Effector memory CD4-positive, alpha-beta T cell (primary cell): ENCODE measurements around the gene PCGF1.

Experiments
- DNase-seq, 3 donors: peaks; one replicate each; pipeline ENCODE4 v3.0.0-alpha.2; 2020
- H3K27ac ChIP-seq: 2 replicates; pipeline ENCODE4 v1.7.0; 2013; ENCODE audit warnings: mild to moderate bottlenecking, low read length, moderate library complexity; ENCODE audit not compliant: insufficient read depth, poor library complexity, severe bottlenecking
- H3K27me3 ChIP-seq: replicated peaks from 2 replicates; pipeline ENCODE4 v1.7.0; 2013; ENCODE audit warnings: mild to moderate bottlenecking, low read length; ENCODE audit not compliant: insufficient read depth, control insufficient read depth, poor library complexity, severe bottlenecking
- H3K36me3 ChIP-seq: 2 replicates; pipeline ENCODE4 v1.7.0; 2013; ENCODE audit warnings: mild to moderate bottlenecking, low read length, moderate library complexity; ENCODE audit not compliant: control insufficient read depth, insufficient read depth
- H3K4me1 ChIP-seq: 2 replicates; pipeline ENCODE4 v1.7.0; 2013; ENCODE audit warnings: low read length, mild to moderate bottlenecking; ENCODE audit not compliant: control insufficient read depth, insufficient read depth, poor library complexity, severe bottlenecking
- H3K4me3 ChIP-seq: 2 replicates; pipeline ENCODE4 v1.7.0; 2013; ENCODE audit warnings: low read length, low read depth, mild to moderate bottlenecking; ENCODE audit not compliant: insufficient read depth, poor library complexity, severe bottlenecking
- H3K9me3 ChIP-seq: 2 replicates; pipeline ENCODE4 v1.7.0; 2013; ENCODE audit warnings: mild to moderate bottlenecking, low read length, moderate library complexity; ENCODE audit not compliant: control insufficient read depth

Gene PCGF1

GRCh38 chr2:74458132-74458937 lies 49.2 kb downstream of the PCGF1 start, which contains the start of gene WBP1:
Gene WBP1, plus strand, starts transcription at chr2:74458438. Its CDS starts 165 bp downstream, at chr2:74458603.
- Histone ChIP-seq H3K36me3 (peaks cover 15% of the 10 kb centered on the region), H3K9me3 (no peaks in the 10 kb centered on the region), H3K4me1 (peaks cover 23% of the 10 kb centered on the region), H3K4me3 (peak within 1 kb of the TSS; percentile 69), H3K27ac (peak within 1 kb of the TSS; percentile 99), H3K27me3 (no peaks in the 10 kb centered on the region)
- DNase-seq = peak; percentile 98 to 100 (median 100)

GRCh38 chr2:74457549-74458131 lies 49.9 kb downstream of the PCGF1 start:
- H3K36me3 ChIP-seq = peaks cover 15% of the 10 kb centered on the region
- peak; percentile 70 to 73 (median 73) for DNase-seq
- no peaks in the 10 kb centered on the region for H3K9me3 ChIP-seq
- H3K27me3 ChIP-seq = no peaks in the 10 kb centered on the region
- peak overlapping the region; percentile 69 for H3K4me3 ChIP-seq
- peak overlapping the region; percentile 99 for H3K27ac ChIP-seq
- peaks cover 23% of the 10 kb centered on the region for H3K4me1 ChIP-seq

GRCh38 chr2:74457129-74457548 lies 50.4 kb downstream of the PCGF1 start:
- Histone ChIP-seq H3K9me3 (no peaks in the 10 kb centered on the region), H3K36me3 (peaks cover 12% of the 10 kb centered on the region), H3K27me3 (no peaks in the 10 kb centered on the region), H3K4me3 (peak overlapping the region; percentile 69), H3K27ac (peak overlapping the region; percentile 99), H3K4me1 (peaks cover 23% of the 10 kb centered on the region)
- no peak for DNase-seq
